GM19023 (cell line): ENCODE results near the gene OS9.
A peak's percentile ranks its signal among the peaks of the same experiment; 100 is the strongest.

Source experiments
- ATAC-seq: cut with Tn5 transposase; IDR thresholded peaks from one replicate; pipeline ENCODE4 v1.9.1; 2021; ENCODE audit warnings: mild to moderate bottlenecking, moderate library complexity; ENCODE audit not compliant: unreplicated experiment

The OS9 gene

GRCh38 chr12:57765003-57765697, 71.2 kb downstream of the OS9 start:
- ATAC-seq = peak; percentile 67

GRCh38 chr12:57765698-57766463, 71.9 kb downstream of the OS9 start:
- ATAC-seq = no peak

GRCh38 chr12:57766464-57767304, 72.8 kb downstream of the OS9 start, which contains the start of gene CYP27B1:
CYP27B1 (minus strand) TSS chr12:57767078; CDS start chr12:57767041, 37 bp downstream.
- no peak for ATAC-seq

GRCh38 chr12:57767305-57767698, 73.4 kb downstream of the OS9 start:
- ATAC-seq = no peak

- ATAC-seq = no peak
These were observed 73.9 kb downstream of the OS9 start for GRCh38 chr12:57767876-57768275.

GRCh38 chr12:57769594-57769993, 75.7 kb downstream of the OS9 start:
- ATAC-seq = no peak

- no peak for ATAC-seq
These were observed 76.8 kb downstream of the OS9 start for GRCh38 chr12:57770734-57771133.
